Measurements from ENCODE around the gene SGK1.

- TF ChIP-seq USF2 (IDR thresholded peaks at IDR 0.05; ENCODE audit: borderline replicate concordance, low read depth, low read length): no peak
- TF ChIP-seq CTCF (IDR thresholded peaks at IDR 0.05): no peak
- no peak for TF ChIP-seq POLR2AphosphoS5 (IDR thresholded peaks at IDR 0.05; ENCODE audit: low read depth, low read length)
- TF ChIP-seq FOXJ3 (CRISPR knock-in tag; IDR thresholded peaks at IDR 0.05): no peak
- TF ChIP-seq NFIC (IDR thresholded peaks at IDR 0.05; ENCODE audit: borderline replicate concordance): no peak
- no peak for TF ChIP-seq IRF3 (IDR thresholded peaks at IDR 0.05; ENCODE audit: low read depth, low read length)
- no peak for TF ChIP-seq MAX (IDR thresholded peaks at IDR 0.05; ENCODE audit: low read depth)
- no peak for TF ChIP-seq TAF1 (IDR thresholded peaks at IDR 0.05; ENCODE audit: borderline replicate concordance, low read depth, low read length)
- no peak for TF ChIP-seq FOXM1 (IDR thresholded peaks at IDR 0.05; ENCODE audit: low read depth)
- no peak for TF ChIP-seq RFX5 (IDR thresholded peaks at IDR 0.05; ENCODE audit: low read length)
Measured at GRCh38 chr6:134323698-134324097, 5.8 kb upstream of the SGK1 start.

Measured in SK-N-SH (cell line).